CD4-positive, alpha-beta T cell treated with Interferon alpha-2 for 1 hour (primary cell): ENCODE measurements around the gene STAT1.

Experiments used
- DNase-seq, 2 donors: peaks; one replicate each; pipeline ENCODE4 v3.0.0-alpha.2; 2020 to 2022

STAT1 gene

GRCh38 chr2:191030521-191031154 lies 16.7 kb upstream of the STAT1 start:
- DNase-seq = peak; percentile 54 to 80

- peak; percentile 46 to 73 for DNase-seq
Measured at GRCh38 chr2:191029280-191029950, 15.4 kb upstream of the STAT1 start.

DNA sequence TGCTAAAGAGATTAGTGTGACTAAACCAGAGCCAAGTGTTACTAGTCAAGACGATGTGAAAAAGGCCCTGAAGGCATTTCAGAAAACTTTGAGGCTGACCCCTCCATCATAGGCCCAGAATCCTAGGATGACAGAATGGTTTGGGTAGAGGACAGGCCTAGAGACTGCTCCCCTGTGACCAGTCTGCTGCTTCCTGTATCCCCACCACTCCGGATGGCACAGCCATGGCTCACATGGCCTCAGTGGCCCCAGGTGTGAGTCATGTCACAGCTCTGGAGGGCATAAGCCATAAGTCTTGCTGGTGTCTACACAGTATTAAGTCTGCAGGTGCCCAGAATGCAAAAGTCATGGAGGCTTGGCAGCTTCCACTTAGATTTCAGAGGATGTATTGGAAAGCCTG lies 12.4 kb upstream of the STAT1 start:
- no peak for DNase-seq

GRCh38 chr2:191025135-191025534 lies 11.2 kb upstream of the STAT1 start:
- DNase-seq = no peak

DNA sequence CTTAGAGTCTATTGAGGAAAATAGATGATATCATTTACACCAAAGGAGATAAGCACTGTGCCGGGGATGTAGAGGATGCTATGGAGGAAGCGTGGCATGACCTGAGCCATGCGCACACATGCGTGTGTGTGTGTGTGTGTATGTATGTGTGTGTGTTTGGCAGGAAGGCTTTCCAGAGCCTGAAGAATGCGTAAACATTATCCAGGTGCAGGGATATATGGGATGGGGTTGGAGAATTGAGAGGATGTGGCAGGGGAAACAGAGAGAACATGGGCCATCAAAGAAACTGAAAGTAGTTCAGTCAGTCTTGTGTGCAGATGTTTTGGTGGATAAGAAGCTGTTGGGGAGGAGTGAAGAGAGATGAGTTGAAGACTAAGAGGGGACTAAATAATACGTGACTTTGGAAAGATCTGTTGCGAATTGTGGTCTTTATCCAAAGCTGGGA lies 9.3 kb upstream of the STAT1 start:
- peak in 1 of 2 donors; percentile 63 for DNase-seq

GRCh38 chr2:191020742-191021381 lies 6.9 kb upstream of the STAT1 start:
- DNase-seq = peak in 1 of 2 donors; percentile 53

GRCh38 chr2:191020221-191020741 lies 6.3 kb upstream of the STAT1 start:
- peak; percentile 96 to 98 for DNase-seq

GRCh38 chr2:191019376-191019775 lies 5.4 kb upstream of the STAT1 start:
- no peak for DNase-seq

DNA sequence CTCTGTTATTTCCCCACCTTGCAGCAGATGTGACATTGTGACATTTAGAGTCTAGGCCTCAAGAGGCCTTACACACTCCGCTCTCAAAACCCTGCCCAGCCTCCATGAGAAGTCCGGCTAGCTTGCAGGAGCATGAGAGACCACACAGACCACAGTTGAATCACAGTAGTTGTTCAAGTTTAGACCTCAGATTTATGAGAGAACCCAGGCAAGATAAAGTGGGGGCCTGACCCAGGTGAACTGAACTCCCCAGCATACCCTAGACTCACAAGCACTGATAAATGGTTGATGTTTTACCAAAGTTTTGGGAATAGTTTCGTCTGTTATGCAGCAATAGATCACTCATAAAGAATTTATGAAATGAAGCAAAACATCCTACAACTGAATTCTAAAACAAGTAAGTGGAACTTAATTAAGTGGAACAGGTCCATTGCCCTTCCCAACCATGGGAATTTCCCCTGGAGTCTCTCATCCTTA lies 4.7 kb upstream of the STAT1 start:
- peak in 1 of 2 donors; percentile 64 for DNase-seq

- DNase-seq = no peak
Measured at GRCh38 chr2:191018048-191018447, 4.1 kb upstream of the STAT1 start.

GRCh38 chr2:191015831-191016230 lies 1.9 kb upstream of the STAT1 start:
- DNase-seq = no peak

DNA sequence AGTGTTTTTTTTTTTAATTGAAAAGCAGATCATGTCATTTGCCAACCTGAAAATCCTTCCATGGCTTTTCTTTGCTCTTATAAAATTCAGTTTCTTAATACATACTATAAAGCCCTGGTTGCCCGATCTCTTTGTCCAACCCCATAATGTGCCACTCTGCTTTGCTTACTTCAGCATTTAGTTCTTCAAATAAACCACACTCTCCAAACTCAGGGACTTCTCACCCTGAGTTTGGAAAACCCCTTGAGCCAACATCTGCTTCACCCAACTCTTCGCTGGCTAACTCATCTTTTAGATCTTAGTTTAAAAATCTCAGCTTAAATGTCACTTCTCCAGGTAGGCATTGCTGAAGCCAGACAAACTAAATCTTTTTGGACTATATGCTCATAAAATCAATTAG lies 1.3 kb upstream of the STAT1 start:
- peak in 1 of 2 donors; percentile 72 for DNase-seq

- DNase-seq = peak in 1 of 2 donors; percentile 29
Measured at GRCh38 chr2:191014653-191015020, 666 bp upstream of the STAT1 start.

DNA sequence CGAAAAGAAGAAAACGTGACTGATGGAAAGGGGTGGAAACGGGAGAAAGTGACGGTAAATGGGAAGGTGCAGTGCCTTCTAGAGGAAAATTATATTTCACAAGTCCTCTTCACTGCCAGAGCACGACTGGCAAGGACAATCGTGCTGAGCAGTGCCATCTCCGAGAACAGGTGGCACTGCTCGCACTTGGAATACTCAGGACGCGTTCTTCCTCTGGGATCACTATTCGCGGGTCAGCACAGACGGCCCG lies 364 bp downstream of the STAT1 start:
- DNase-seq = no peak

DNA sequence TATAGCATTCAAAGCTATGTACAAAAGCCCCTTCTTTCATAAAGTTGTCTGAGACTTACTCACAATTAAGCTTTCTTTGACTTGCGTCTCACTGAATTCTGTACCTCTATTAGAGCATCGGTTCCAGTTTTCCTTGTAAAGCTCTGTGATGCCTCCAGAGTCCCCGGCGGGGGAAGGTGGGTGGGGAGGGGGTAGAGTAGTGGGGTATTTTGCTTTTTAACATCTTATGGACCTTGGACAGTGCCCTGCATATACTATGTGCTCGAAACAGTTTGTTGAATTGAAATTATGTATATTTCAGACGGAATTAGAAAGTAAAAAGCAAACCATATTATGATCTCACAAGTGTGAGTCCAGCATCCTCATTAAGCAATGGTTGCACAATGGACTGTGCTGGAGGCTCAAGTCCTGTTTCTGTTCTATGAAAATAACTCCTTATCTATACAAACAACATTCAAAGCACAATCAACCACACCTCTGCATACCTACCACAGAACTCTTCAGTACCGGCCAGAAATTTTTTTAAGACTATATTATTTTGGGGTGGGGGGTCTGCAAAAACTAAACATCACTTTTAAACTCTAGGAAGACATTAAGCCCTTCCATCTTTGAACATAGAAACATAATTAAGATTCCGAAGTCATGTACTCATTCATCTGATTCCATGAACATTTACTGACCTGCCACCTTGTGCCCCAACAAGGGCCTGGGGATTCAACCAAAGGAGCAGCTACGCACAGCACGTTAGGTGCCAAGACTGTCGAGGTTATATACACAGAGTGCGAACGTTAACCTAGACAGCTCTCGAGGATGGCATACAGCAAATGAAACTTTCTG lies 908 bp downstream of the STAT1 start:
- DNase-seq = peak in 1 of 2 donors; percentile 57

GRCh38 chr2:191012346-191012745 lies 1.6 kb downstream of the STAT1 start:
- DNase-seq = no peak

GRCh38 chr2:191010887-191011885 lies 2.8 kb downstream of the STAT1 start:
- DNase-seq = peak in 1 of 2 donors; percentile 53

GRCh38 chr2:191009541-191010374 lies 4.2 kb downstream of the STAT1 start:
- no peak for DNase-seq

DNA sequence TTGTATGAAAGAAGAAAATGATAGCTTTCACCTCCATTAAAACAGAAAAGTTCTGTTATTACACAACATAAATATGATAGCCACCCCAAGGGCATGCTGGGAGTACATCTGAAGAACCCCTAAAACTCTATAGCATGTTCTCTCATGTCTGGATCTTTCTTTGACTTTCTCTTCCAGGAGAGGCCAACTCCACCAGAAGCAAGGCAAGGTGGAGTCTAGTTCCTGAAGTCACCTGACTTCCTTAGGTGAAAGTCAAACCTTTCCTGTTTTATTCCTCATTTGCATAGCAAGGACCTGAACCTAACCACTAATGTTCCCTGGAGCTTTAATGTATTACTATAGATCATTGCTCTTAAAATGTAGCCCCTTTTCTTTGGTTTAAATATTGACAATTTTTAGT lies 5.7 kb downstream of the STAT1 start:
- DNase-seq = no peak

DNA sequence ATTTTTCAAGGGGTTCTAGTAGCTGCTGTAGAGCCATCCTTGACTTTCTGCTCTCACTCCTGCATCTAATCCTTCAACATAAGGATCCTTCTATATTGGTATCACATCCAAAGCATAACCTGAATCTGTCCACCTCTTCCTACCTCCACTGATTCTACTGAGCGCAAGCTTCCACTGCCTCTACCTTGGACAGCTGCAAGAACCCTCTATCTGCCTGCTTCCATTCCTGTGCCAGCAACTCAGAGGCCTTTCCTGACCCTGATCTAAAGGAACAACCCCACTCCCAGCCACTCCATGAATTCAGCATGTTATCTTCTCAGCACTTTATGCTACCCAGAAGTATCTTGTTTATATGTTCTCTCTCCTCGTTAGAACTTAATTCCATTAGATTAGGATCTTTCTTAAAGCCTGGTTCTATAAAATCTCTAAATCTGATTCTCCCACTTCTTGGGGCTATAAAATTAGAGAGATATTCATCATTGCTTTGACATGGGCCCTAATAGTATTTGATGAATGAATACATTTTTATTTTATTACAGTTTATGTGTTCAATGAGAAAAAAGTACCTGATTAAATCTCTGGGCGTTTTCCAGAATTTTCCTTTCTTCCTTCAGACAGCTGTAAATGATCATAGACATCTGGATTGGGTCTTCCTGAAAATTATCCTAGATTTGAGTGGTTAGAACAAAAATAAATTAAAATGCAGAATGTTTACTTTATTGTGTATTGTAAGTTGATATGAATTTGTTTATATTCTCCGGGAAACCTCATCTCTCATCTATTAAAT lies 6.8 kb downstream of the STAT1 start:
- DNase-seq = no peak
